Vagina (tissue), 2 donors: Measurements from ENCODE around the gene SRGAP3.

ENCODE experiments used
- POLR2A ChIP-seq, 2 donors: fragments of 450-650 bp; IDR thresholded peaks; one replicate each; pipeline ENCODE4 v1.6.1; 2017; ENCODE audit warnings: antibody characterized with exemption in 2 of 2, mild to moderate bottlenecking in 2 of 2, moderate library complexity in 2 of 2
- TF ChIP-seq, protein P1 (sequence below), 3 experiments: fragments of 450-650 bp in 2 of 3; fragments of 200-600 bp in 1 of 3; sonication (generic) in 1 of 3; IDR thresholded peaks; one replicate each; pipeline ENCODE4 v1.5.1; 2017 to 2019; ENCODE audit warnings: antibody characterized with exemption in 3 of 3, mild to moderate bottlenecking in 2 of 3, moderate library complexity in 2 of 3

DNA sequence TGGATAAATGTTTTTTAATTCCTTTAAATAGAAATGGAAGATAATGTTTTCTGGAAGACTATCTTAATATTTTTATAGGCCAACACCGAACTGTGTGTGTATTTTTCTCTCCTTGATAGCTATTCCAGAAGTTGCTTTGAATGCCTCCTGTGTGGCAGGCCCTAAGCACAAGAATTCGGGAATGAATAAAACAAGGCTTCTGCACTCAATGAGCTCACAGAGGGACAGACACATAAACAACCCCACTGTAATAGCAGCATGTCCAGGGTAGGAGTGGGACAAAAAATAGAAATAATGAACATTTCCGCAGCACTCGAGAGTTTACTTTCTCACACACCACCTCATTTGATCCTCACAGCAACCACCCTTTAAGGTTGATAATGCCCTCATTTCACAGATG lies 18.0 kb downstream of the SRGAP3 start:
- TF ChIP-seq, protein P1, sequence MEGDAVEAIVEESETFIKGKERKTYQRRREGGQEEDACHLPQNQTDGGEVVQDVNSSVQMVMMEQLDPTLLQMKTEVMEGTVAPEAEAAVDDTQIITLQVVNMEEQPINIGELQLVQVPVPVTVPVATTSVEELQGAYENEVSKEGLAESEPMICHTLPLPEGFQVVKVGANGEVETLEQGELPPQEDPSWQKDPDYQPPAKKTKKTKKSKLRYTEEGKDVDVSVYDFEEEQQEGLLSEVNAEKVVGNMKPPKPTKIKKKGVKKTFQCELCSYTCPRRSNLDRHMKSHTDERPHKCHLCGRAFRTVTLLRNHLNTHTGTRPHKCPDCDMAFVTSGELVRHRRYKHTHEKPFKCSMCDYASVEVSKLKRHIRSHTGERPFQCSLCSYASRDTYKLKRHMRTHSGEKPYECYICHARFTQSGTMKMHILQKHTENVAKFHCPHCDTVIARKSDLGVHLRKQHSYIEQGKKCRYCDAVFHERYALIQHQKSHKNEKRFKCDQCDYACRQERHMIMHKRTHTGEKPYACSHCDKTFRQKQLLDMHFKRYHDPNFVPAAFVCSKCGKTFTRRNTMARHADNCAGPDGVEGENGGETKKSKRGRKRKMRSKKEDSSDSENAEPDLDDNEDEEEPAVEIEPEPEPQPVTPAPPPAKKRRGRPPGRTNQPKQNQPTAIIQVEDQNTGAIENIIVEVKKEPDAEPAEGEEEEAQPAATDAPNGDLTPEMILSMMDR (IDR thresholded peaks at IDR 0.05) = no peak
- no peak for TF ChIP-seq POLR2A (IDR thresholded peaks at IDR 0.05)
